ENCODE results near the gene PET100.

The PET100 gene

GRCh38 chr19:7648265-7649014 is 18.8 kb downstream of the PET100 start:
- Histone ChIP-seq H3K27ac (replicated peaks) (no peak overlapping the region), H3K4me3 (replicated peaks; ENCODE audit: insufficient read depth, low read length) (no peak overlapping the region), H3K27me3 (ENCODE audit: insufficient read depth, poor library complexity, severe bottlenecking) (no peaks in the 10 kb centered on the region)
- DNase-seq (ENCODE audit: low read depth in 1 of 2, low spot score in 1 of 2), result no peak
- no peak for TF ChIP-seq SPI1 (IDR thresholded peaks at IDR 0.05; ENCODE audit: borderline replicate concordance, low read depth)

DNA sequence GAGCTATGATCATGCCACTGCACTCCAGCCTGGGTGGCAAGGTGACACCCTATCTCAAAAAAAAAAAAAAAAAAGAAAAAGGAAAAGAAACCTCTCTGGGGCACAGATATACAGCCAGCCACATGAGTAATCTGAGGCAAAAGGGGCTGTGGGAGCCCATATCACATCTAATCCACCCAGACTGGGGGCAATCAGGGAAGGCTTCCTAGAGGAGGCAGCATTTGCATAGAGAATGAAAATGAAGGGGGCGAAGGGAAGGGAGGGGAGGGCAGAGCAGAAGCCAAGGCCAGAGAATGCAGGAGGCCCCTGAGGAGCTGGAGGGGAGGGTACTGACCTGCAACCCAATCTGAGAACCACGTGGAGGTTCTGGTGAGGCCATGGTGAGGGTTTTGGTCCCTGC is 20.6 kb downstream of the PET100 start:
- Histone ChIP-seq H3K4me3 (replicated peaks; ENCODE audit: insufficient read depth, low read length) (no peak overlapping the region), H3K27ac (replicated peaks) (no peak overlapping the region), H3K27me3 (ENCODE audit: insufficient read depth, poor library complexity, severe bottlenecking) (no peaks in the 10 kb centered on the region)
- DNase-seq (ENCODE audit: low read depth in 1 of 2, low spot score in 1 of 2), result no peak
- TF ChIP-seq GABPA (IDR thresholded peaks at IDR 0.05; ENCODE audit: low read depth), result no peak
- TF ChIP-seq, protein P1, sequence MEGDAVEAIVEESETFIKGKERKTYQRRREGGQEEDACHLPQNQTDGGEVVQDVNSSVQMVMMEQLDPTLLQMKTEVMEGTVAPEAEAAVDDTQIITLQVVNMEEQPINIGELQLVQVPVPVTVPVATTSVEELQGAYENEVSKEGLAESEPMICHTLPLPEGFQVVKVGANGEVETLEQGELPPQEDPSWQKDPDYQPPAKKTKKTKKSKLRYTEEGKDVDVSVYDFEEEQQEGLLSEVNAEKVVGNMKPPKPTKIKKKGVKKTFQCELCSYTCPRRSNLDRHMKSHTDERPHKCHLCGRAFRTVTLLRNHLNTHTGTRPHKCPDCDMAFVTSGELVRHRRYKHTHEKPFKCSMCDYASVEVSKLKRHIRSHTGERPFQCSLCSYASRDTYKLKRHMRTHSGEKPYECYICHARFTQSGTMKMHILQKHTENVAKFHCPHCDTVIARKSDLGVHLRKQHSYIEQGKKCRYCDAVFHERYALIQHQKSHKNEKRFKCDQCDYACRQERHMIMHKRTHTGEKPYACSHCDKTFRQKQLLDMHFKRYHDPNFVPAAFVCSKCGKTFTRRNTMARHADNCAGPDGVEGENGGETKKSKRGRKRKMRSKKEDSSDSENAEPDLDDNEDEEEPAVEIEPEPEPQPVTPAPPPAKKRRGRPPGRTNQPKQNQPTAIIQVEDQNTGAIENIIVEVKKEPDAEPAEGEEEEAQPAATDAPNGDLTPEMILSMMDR (IDR thresholded peaks at IDR 0.05; ENCODE audit: insufficient read depth, low read length), result no peak
- TF ChIP-seq POLR2AphosphoS5 (IDR thresholded peaks at IDR 0.05; ENCODE audit: low read depth), result no peak
- TF ChIP-seq, protein P2, sequence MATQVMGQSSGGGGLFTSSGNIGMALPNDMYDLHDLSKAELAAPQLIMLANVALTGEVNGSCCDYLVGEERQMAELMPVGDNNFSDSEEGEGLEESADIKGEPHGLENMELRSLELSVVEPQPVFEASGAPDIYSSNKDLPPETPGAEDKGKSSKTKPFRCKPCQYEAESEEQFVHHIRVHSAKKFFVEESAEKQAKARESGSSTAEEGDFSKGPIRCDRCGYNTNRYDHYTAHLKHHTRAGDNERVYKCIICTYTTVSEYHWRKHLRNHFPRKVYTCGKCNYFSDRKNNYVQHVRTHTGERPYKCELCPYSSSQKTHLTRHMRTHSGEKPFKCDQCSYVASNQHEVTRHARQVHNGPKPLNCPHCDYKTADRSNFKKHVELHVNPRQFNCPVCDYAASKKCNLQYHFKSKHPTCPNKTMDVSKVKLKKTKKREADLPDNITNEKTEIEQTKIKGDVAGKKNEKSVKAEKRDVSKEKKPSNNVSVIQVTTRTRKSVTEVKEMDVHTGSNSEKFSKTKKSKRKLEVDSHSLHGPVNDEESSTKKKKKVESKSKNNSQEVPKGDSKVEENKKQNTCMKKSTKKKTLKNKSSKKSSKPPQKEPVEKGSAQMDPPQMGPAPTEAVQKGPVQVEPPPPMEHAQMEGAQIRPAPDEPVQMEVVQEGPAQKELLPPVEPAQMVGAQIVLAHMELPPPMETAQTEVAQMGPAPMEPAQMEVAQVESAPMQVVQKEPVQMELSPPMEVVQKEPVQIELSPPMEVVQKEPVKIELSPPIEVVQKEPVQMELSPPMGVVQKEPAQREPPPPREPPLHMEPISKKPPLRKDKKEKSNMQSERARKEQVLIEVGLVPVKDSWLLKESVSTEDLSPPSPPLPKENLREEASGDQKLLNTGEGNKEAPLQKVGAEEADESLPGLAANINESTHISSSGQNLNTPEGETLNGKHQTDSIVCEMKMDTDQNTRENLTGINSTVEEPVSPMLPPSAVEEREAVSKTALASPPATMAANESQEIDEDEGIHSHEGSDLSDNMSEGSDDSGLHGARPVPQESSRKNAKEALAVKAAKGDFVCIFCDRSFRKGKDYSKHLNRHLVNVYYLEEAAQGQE (IDR thresholded peaks at IDR 0.05; ENCODE audit: insufficient replicate concordance, low read depth), result no peak
- TF ChIP-seq SPI1 (IDR thresholded peaks at IDR 0.05; ENCODE audit: borderline replicate concordance, low read depth), result no peak

- Histone ChIP-seq H3K27me3 (ENCODE audit: insufficient read depth, poor library complexity, severe bottlenecking) (no peaks in the 10 kb centered on the region), H3K27ac (replicated peaks) (peak overlapping the region; percentile 75), H3K4me3 (replicated peaks; ENCODE audit: insufficient read depth, low read length) (no peak overlapping the region)
- peak; percentile 97 to 98 for DNase-seq (ENCODE audit: low read depth in 1 of 2, low spot score in 1 of 2)
- TF ChIP-seq GABPA (IDR thresholded peaks at IDR 0.05; ENCODE audit: low read depth) (no peak), POLR2AphosphoS5 (IDR thresholded peaks at IDR 0.05; ENCODE audit: low read depth) (peak; percentile 68), SPI1 (IDR thresholded peaks at IDR 0.05; ENCODE audit: borderline replicate concordance, low read depth) (no peak)
- TF ChIP-seq, protein P2 (IDR thresholded peaks at IDR 0.05; ENCODE audit: insufficient replicate concordance, low read depth), result no peak
- TF ChIP-seq, protein P1 (IDR thresholded peaks at IDR 0.05; ENCODE audit: insufficient read depth, low read length), result peak; percentile 88
These were observed 22.6 kb downstream of the PET100 start for GRCh38 chr19:7652061-7652641.

DNA sequence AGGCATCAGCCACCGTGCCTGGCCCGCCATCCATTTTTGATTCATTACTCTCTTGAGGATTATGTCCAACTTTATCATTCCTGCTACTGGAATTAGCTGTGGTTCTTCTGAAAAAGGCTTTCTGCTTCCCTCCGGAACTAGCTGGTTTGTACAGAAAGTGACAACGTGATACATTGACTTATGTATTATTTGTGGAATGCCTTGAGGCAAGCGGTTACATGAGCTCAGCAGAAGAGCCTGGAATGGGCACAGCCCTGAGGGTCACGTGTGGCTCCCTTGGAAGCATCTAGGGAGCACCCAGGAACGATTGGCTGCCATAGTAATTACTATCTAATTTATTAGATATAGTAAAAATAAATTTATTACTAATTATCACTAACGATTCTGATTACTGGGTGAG is 24.8 kb downstream of the PET100 start:
- TF ChIP-seq GABPA (IDR thresholded peaks at IDR 0.05; ENCODE audit: low read depth), result no peak
- TF ChIP-seq POLR2AphosphoS5 (IDR thresholded peaks at IDR 0.05; ENCODE audit: low read depth), result no peak
- TF ChIP-seq, protein P2 (IDR thresholded peaks at IDR 0.05; ENCODE audit: insufficient replicate concordance, low read depth), result no peak
- TF ChIP-seq, protein P1 (IDR thresholded peaks at IDR 0.05; ENCODE audit: insufficient read depth, low read length), result no peak
- TF ChIP-seq SPI1 (IDR thresholded peaks at IDR 0.05; ENCODE audit: borderline replicate concordance, low read depth), result no peak
- no peak overlapping the region for H3K4me3 ChIP-seq (replicated peaks; ENCODE audit: insufficient read depth, low read length)
- peak overlapping the region; percentile 15; the same call in 1 of the 2 replicates for H3K27ac ChIP-seq (replicated peaks)
- H3K27me3 ChIP-seq (ENCODE audit: insufficient read depth, poor library complexity, severe bottlenecking), result no peaks in the 10 kb centered on the region
- no peak for DNase-seq (ENCODE audit: low read depth in 1 of 2, low spot score in 1 of 2)
